HepG2 (cell line): ENCODE data around the gene DSG2. TPM values are rescaled to one million over a fixed set of nuclear protein-coding genes. Genes with fewer than 3 reads are reported as not detected.

Experiments
- MTA1 ChIP-seq: sonication (generic); formaldehyde crosslinking; IDR thresholded peaks from 2 replicates; pipeline ENCODE4 v1.4.0; 2020; ENCODE audit warnings: missing genetic modification reagents, mild to moderate bottlenecking, borderline replicate concordance
- NFATC3 ChIP-seq: sonication (generic); formaldehyde crosslinking; IDR thresholded peaks from 2 replicates; pipeline ENCODE4 v1.5.1; 2020; ENCODE audit warnings: mild to moderate bottlenecking, missing genetic modification reagents
- REPIN1 ChIP-seq: sonication (generic); formaldehyde crosslinking; IDR thresholded peaks from 2 replicates; pipeline ENCODE4 v1.8.0; 2022; ENCODE audit warnings: missing genetic modification reagents, low read depth, mild to moderate bottlenecking, borderline replicate concordance
- SATB2 ChIP-seq: sonication (generic); formaldehyde crosslinking; IDR thresholded peaks from 2 replicates; pipeline ENCODE4 v1.5.0; 2020; ENCODE audit warnings: missing genetic modification reagents
- SMAD1 ChIP-seq: sonication (generic); formaldehyde crosslinking; IDR thresholded peaks from 2 replicates; pipeline ENCODE4 v1.4.0; 2020; ENCODE audit warnings: missing genetic modification reagents, low read depth, mild to moderate bottlenecking, borderline replicate concordance
- SPEN ChIP-seq: sonication (generic); formaldehyde crosslinking; IDR thresholded peaks from 2 replicates; pipeline ENCODE4 v1.5.1; 2020; ENCODE audit warnings: low read depth, mild to moderate bottlenecking, missing genetic modification reagents
- ZNF335 ChIP-seq: sonication (generic); formaldehyde crosslinking; IDR thresholded peaks from 2 replicates; pipeline ENCODE4 v1.4.0; 2020; ENCODE audit warnings: missing genetic modification reagents
- ZNF562 ChIP-seq: sonication (generic); formaldehyde crosslinking; IDR thresholded peaks from 2 replicates; pipeline ENCODE4 v1.8.0; 2022; ENCODE audit warnings: missing genetic modification reagents, borderline replicate concordance
- ZNF674 ChIP-seq: sonication (generic); formaldehyde crosslinking; IDR thresholded peaks from 2 replicates; pipeline ENCODE4 v1.5.0; 2020; ENCODE audit warnings: low read depth, mild to moderate bottlenecking, missing genetic modification reagents
- ZSCAN21 ChIP-seq: sonication (generic); formaldehyde crosslinking; IDR thresholded peaks from 2 replicates; pipeline ENCODE4 v1.8.0; 2022; ENCODE audit warnings: mild to moderate bottlenecking, missing genetic modification reagents, moderate library complexity, borderline replicate concordance
- polyA plus RNA-seq, 8 experiments: library from polyadenylated mRNA; depleted of rRNA in 3 of 8; stranded (reverse) in 7 of 8; unstranded in 1 of 8; fragments of >200 nt; fragmentation: Illumina TruSeq in 4 of 8; extraction: Trizol in 4 of 8; gene quantifications; 2 replicates each; pipeline versions ENCODE4 v1.2.1 to v1.2.3, GENCODE V29; 2011 to 2016; ENCODE audit warnings: low read depth in 4 of 8, missing spikeins in 1 of 8, mixed read lengths in 1 of 8; ENCODE audit not compliant: insufficient read depth in 1 of 8
- total RNA-seq, 5 experiments: library from RNA; depleted of rRNA; stranded (reverse); fragments of >200 nt; fragmentation: Illumina TruSeq; extraction: Trizol; gene quantifications; 2 replicates each; pipeline ENCODE4 v1.2.3, GENCODE V29; 2016; ENCODE audit warnings: low read depth in 1 of 5
- TF ChIP-seq, protein P1 (sequence below): sonication (generic); formaldehyde crosslinking; IDR thresholded peaks from 2 replicates; pipeline ENCODE4 v1.5.0; 2020; ENCODE audit warnings: mild to moderate bottlenecking, missing genetic modification reagents
- TF ChIP-seq, protein P2 (sequence below): sonication (generic); formaldehyde crosslinking; IDR thresholded peaks from 2 replicates; pipeline ENCODE4 v1.4.0; 2020; ENCODE audit warnings: mild to moderate bottlenecking, missing genetic modification reagents
- TF ChIP-seq, protein P3 (sequence below): sonication (generic); formaldehyde crosslinking; IDR thresholded peaks from 2 replicates; pipeline ENCODE4 v1.5.0; 2020; ENCODE audit warnings: mild to moderate bottlenecking, missing genetic modification reagents, borderline replicate concordance
- TF ChIP-seq, protein P4 (sequence below): sonication (generic); formaldehyde crosslinking; IDR thresholded peaks from 2 replicates; pipeline ENCODE4 v1.9.0; 2021; ENCODE audit warnings: missing genetic modification reagents, borderline replicate concordance

DSG2 gene
- total and polyA plus RNA-seq, 2 of the 13 experiments (the other 11 are each of a cell fraction or from before 2014, with no cell fraction given), result 23.3 to 66.7 TPM

DNA sequence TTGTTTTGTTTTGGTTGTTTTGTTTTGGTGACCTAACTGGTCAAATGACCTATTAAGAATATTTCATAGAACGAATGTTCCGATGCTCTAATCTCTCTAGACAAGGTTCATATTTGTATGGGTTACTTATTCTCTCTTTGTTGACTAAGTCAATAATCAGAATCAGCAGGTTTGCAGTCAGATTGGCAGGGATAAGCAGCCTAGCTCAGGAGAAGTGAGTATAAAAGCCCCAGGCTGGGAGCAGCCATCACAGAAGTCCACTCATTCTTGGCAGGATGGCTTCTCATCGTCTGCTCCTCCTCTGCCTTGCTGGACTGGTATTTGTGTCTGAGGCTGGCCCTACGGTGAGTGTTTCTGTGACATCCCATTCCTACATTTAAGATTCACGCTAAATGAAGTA, 93.7 kb downstream of the DSG2 start, which contains the start of gene TTR (continued):
- no peak for TF ChIP-seq ZNF335 (CRISPR knock-in tag)
- no peak for TF ChIP-seq ZSCAN21 (CRISPR knock-in tag)
- no peak for TF ChIP-seq SPEN (CRISPR knock-in tag)
- TF ChIP-seq, protein P1, sequence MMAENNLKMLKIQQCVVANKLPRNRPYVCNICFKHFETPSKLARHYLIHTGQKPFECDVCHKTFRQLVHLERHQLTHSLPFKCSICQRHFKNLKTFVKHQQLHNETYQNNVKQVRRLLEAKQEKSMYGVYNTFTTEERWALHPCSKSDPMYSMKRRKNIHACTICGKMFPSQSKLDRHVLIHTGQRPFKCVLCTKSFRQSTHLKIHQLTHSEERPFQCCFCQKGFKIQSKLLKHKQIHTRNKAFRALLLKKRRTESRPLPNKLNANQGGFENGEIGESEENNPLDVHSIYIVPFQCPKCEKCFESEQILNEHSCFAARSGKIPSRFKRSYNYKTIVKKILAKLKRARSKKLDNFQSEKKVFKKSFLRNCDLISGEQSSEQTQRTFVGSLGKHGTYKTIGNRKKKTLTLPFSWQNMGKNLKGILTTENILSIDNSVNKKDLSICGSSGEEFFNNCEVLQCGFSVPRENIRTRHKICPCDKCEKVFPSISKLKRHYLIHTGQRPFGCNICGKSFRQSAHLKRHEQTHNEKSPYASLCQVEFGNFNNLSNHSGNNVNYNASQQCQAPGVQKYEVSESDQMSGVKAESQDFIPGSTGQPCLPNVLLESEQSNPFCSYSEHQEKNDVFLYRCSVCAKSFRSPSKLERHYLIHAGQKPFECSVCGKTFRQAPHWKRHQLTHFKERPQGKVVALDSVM, result no peak
- TF ChIP-seq SATB2 (CRISPR knock-in tag), result no peak
- no peak for TF ChIP-seq NFATC3 (CRISPR knock-in tag)
- peak; percentile 71; the same call in 1 of the 2 replicates for TF ChIP-seq REPIN1
- TF ChIP-seq ZNF562 (CRISPR knock-in tag), result no peak
- TF ChIP-seq, protein P2, sequence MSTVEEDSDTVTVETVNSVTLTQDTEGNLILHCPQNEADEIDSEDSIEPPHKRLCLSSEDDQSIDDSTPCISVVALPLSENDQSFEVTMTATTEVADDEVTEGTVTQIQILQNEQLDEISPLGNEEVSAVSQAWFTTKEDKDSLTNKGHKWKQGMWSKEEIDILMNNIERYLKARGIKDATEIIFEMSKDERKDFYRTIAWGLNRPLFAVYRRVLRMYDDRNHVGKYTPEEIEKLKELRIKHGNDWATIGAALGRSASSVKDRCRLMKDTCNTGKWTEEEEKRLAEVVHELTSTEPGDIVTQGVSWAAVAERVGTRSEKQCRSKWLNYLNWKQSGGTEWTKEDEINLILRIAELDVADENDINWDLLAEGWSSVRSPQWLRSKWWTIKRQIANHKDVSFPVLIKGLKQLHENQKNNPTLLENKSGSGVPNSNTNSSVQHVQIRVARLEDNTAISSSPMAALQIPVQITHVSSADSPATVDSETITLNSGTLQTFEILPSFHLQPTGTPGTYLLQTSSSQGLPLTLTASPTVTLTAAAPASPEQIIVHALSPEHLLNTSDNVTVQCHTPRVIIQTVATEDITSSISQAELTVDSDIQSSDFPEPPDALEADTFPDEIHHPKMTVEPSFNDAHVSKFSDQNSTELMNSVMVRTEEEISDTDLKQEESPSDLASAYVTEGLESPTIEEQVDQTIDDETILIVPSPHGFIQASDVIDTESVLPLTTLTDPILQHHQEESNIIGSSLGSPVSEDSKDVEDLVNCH, result no peak
- TF ChIP-seq MTA1 (CRISPR knock-in tag), result no peak
- no peak for TF ChIP-seq SMAD1 (CRISPR knock-in tag)
- TF ChIP-seq, protein P3, sequence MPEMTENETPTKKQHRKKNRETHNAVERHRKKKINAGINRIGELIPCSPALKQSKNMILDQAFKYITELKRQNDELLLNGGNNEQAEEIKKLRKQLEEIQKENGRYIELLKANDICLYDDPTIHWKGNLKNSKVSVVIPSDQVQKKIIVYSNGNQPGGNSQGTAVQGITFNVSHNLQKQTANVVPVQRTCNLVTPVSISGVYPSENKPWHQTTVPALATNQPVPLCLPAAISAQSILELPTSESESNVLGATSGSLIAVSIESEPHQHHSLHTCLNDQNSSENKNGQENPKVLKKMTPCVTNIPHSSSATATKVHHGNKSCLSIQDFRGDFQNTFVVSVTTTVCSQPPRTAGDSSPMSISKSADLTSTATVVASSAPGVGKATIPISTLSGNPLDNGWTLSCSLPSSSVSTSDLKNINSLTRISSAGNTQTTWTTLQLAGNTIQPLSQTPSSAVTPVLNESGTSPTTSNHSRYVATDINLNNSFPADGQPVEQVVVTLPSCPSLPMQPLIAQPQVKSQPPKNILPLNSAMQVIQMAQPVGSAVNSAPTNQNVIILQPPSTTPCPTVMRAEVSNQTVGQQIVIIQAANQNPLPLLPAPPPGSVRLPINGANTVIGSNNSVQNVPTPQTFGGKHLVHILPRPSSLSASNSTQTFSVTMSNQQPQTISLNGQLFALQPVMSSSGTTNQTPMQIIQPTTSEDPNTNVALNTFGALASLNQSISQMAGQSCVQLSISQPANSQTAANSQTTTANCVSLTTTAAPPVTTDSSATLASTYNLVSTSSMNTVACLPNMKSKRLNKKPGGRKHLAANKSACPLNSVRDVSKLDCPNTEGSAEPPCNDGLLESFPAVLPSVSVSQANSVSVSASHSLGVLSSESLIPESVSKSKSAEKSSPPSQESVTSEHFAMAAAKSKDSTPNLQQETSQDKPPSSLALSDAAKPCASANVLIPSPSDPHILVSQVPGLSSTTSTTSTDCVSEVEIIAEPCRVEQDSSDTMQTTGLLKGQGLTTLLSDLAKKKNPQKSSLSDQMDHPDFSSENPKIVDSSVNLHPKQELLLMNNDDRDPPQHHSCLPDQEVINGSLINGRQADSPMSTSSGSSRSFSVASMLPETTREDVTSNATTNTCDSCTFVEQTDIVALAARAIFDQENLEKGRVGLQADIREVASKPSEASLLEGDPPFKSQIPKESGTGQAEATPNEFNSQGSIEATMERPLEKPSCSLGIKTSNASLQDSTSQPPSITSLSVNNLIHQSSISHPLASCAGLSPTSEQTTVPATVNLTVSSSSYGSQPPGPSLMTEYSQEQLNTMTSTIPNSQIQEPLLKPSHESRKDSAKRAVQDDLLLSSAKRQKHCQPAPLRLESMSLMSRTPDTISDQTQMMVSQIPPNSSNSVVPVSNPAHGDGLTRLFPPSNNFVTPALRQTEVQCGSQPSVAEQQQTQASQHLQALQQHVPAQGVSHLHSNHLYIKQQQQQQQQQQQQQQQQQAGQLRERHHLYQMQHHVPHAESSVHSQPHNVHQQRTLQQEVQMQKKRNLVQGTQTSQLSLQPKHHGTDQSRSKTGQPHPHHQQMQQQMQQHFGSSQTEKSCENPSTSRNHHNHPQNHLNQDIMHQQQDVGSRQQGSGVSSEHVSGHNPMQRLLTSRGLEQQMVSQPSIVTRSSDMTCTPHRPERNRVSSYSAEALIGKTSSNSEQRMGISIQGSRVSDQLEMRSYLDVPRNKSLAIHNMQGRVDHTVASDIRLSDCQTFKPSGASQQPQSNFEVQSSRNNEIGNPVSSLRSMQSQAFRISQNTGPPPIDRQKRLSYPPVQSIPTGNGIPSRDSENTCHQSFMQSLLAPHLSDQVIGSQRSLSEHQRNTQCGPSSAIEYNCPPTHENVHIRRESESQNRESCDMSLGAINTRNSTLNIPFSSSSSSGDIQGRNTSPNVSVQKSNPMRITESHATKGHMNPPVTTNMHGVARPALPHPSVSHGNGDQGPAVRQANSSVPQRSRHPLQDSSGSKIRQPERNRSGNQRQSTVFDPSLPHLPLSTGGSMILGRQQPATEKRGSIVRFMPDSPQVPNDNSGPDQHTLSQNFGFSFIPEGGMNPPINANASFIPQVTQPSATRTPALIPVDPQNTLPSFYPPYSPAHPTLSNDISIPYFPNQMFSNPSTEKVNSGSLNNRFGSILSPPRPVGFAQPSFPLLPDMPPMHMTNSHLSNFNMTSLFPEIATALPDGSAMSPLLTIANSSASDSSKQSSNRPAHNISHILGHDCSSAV (CRISPR knock-in tag), result 0 out of 2 replicates have a peak, but pooled peaks have one; percentile 75
- no peak for TF ChIP-seq ZNF674
- TF ChIP-seq, protein P4, sequence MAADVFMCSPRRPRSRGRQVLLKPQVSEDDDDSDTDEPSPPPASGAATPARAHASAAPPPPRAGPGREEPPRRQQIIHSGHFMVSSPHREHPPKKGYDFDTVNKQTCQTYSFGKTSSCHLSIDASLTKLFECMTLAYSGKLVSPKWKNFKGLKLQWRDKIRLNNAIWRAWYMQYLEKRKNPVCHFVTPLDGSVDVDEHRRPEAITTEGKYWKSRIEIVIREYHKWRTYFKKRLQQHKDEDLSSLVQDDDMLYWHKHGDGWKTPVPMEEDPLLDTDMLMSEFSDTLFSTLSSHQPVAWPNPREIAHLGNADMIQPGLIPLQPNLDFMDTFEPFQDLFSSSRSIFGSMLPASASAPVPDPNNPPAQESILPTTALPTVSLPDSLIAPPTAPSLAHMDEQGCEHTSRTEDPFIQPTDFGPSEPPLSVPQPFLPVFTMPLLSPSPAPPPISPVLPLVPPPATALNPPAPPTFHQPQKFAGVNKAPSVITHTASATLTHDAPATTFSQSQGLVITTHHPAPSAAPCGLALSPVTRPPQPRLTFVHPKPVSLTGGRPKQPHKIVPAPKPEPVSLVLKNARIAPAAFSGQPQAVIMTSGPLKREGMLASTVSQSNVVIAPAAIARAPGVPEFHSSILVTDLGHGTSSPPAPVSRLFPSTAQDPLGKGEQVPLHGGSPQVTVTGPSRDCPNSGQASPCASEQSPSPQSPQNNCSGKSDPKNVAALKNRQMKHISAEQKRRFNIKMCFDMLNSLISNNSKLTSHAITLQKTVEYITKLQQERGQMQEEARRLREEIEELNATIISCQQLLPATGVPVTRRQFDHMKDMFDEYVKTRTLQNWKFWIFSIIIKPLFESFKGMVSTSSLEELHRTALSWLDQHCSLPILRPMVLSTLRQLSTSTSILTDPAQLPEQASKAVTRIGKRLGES (CRISPR knock-in tag), result no peak
